ENCODE data around the gene EFNB1.

DNA sequence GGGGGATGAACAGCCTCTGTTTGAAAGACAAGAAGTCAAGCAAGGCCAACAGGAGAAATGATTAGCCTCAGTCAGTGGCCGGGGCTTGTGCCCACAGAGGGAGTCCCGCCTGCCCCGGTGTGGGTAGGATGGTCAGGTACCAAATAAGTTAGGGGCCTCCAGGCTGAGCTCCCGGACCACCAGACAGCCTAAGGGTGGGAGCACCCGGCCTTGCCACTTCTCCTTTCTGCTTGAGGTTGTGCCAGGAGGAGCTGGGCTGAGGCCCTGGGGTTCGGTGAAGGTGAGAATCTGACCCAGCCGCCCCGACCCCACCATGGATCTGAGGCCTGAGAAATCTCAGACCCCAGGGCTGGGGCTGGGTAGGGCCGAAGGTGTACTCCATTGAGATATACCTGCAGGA, 48.8 kb downstream of the EFNB1 start:
- TF ChIP-seq, protein P1, sequence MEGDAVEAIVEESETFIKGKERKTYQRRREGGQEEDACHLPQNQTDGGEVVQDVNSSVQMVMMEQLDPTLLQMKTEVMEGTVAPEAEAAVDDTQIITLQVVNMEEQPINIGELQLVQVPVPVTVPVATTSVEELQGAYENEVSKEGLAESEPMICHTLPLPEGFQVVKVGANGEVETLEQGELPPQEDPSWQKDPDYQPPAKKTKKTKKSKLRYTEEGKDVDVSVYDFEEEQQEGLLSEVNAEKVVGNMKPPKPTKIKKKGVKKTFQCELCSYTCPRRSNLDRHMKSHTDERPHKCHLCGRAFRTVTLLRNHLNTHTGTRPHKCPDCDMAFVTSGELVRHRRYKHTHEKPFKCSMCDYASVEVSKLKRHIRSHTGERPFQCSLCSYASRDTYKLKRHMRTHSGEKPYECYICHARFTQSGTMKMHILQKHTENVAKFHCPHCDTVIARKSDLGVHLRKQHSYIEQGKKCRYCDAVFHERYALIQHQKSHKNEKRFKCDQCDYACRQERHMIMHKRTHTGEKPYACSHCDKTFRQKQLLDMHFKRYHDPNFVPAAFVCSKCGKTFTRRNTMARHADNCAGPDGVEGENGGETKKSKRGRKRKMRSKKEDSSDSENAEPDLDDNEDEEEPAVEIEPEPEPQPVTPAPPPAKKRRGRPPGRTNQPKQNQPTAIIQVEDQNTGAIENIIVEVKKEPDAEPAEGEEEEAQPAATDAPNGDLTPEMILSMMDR (IDR thresholded peaks at IDR 0.05) = no peak
- TF ChIP-seq POLR2A (IDR thresholded peaks at IDR 0.05) = no peak
- no peak for TF ChIP-seq EP300 (IDR thresholded peaks at IDR 0.05)

Measured in ovary (tissue), 3 donors.